Hepatocyte (in vitro differentiated cells): ENCODE measurements around the gene DENND6A. TPM values are rescaled to one million over a fixed set of nuclear protein-coding genes. Genes with fewer than 3 reads are reported as not detected.

Source experiments
- DNase-seq: peaks from one replicate; pipeline ENCODE4 v3.0.0-alpha.2; 2016; ENCODE audit warnings: low spot score
- H2AFZ ChIP-seq: fragments of 200-600 bp; sonication (generic); 2 replicates; pipeline ENCODE4 v1.6.0; 2016; ENCODE audit warnings: antibody characterized with exemption, mild to moderate bottlenecking
- H3K27ac ChIP-seq: fragments of 200-600 bp; sonication (generic); 2 replicates; pipeline ENCODE4 v1.5.1; 2016; ENCODE audit warnings: mild to moderate bottlenecking
- H3K27me3 ChIP-seq: fragments of 200-600 bp; sonication (generic); 2 replicates; pipeline ENCODE4 v1.6.1; 2016
- H3K36me3 ChIP-seq: fragments of 200-600 bp; sonication (generic); replicated peaks from 2 replicates; pipeline ENCODE4 v1.5.1; 2016; ENCODE audit warnings: low read depth; ENCODE audit not compliant: insufficient read depth
- H3K4me1 ChIP-seq: fragments of 200-600 bp; sonication (generic); 2 replicates; pipeline ENCODE4 v1.5.1; 2016; ENCODE audit warnings: mild to moderate bottlenecking, moderate library complexity; ENCODE audit not compliant: insufficient read depth
- H3K4me2 ChIP-seq: fragments of 200-600 bp; sonication (generic); 2 replicates; pipeline ENCODE4 v1.6.0; 2016
- H3K4me3 ChIP-seq: fragments of 200-600 bp; sonication (generic); 2 replicates; pipeline ENCODE4 v1.5.1; 2016; ENCODE audit warnings: mild to moderate bottlenecking
- H3K79me2 ChIP-seq: fragments of 200-600 bp; sonication (generic); 2 replicates; pipeline ENCODE4 v1.6.0; 2017; ENCODE audit warnings: mild to moderate bottlenecking
- H3K9me2 ChIP-seq: fragments of 200-600 bp; sonication (generic); replicated peaks from 2 replicates; pipeline ENCODE4 v1.6.0; 2017; ENCODE audit warnings: mild to moderate bottlenecking; ENCODE audit not compliant: insufficient read depth
- H3K9me3 ChIP-seq: fragments of 200-600 bp; sonication (generic); 2 replicates; pipeline ENCODE4 v1.5.1; 2016; ENCODE audit warnings: low read depth, mild to moderate bottlenecking
- H4K20me1 ChIP-seq: fragments of 200-600 bp; sonication (generic); 2 replicates; pipeline ENCODE4 v1.6.0; 2016; ENCODE audit warnings: mild to moderate bottlenecking; ENCODE audit not compliant: insufficient read depth, poor library complexity, severe bottlenecking
- CTCF ChIP-seq: fragments of 200-600 bp; sonication (generic); IDR thresholded peaks from 2 replicates; pipeline ENCODE4 v1.5.1; 2016; ENCODE audit warnings: antibody characterized with exemption, mild to moderate bottlenecking; ENCODE audit not compliant: poor library complexity
- EZH2 ChIP-seq: fragments of 200-600 bp; sonication (generic); IDR thresholded peaks from 2 replicates; pipeline ENCODE4 v1.6.1; 2016; ENCODE audit warnings: antibody characterized with exemption, mild to moderate bottlenecking, borderline replicate concordance
- EZH2phosphoT487 ChIP-seq: fragments of 200-600 bp; sonication (generic); IDR thresholded peaks from one replicate; pipeline ENCODE4 v1.6.1; 2018; ENCODE audit warnings: antibody characterized with exemption, mild to moderate bottlenecking, low read depth, moderate library complexity; ENCODE audit not compliant: unreplicated experiment, severe bottlenecking
- WGBS: methylation state at CpG from one replicate; pipeline ENCODE4 v1.1.6; 2016; ENCODE audit warnings: low lambda C conversion rate; ENCODE audit errors: missing lambda C conversion rate; 5-methylcytosine and 5-hydroxymethylcytosine counted together
- polyA plus RNA-seq: library from polyadenylated mRNA; unstranded; fragments of >200 nt; fragmentation: Nextera tagmentation; extraction: Ambion mirVana; gene quantifications from 2 replicates; pipeline ENCODE4 v1.2.1, GENCODE V29; 2016
- total RNA-seq: library from RNA; depleted of rRNA; stranded (reverse); fragments of >200 nt; gene quantifications from 2 replicates; pipeline ENCODE4 v1.2.3, GENCODE V29; 2014

The DENND6A gene
- total and polyA plus RNA-seq, 2 experiments from 2014 or later = 6.3 to 19.3 TPM

- Histone ChIP-seq H3K4me3 (no peak overlapping the region), H3K4me2 (no peak overlapping the region), H3K9me3 (no peaks in the 10 kb centered on the region), H2AFZ (no peak overlapping the region), H3K4me1 (no peaks in the 10 kb centered on the region), H4K20me1 (no peaks in the 10 kb centered on the region), H3K27ac (no peak overlapping the region), H3K79me2 (no peaks in the 10 kb centered on the region), H3K36me3 (no peaks in the 10 kb centered on the region), H3K9me2 (no peaks in the 10 kb centered on the region), H3K27me3 (no peaks in the 10 kb centered on the region)
- no peak for TF ChIP-seq CTCF
- no peak for TF ChIP-seq EZH2phosphoT487
- TF ChIP-seq EZH2 = no peak
- 91% methylated on average over 6 of the region's 7 CpGs for WGBS
- no peak for DNase-seq
Observed at GRCh38 chr3:57737840-57738239, 45.0 kb upstream of the DENND6A start.

GRCh38 chr3:57735405-57735804 is 42.5 kb upstream of the DENND6A start:
- H3K4me2 ChIP-seq = no peak overlapping the region
- no peaks in the 10 kb centered on the region for H3K79me2 ChIP-seq
- DNase-seq = no peak
- no peaks in the 10 kb centered on the region for H3K27me3 ChIP-seq
- H3K9me3 ChIP-seq = no peaks in the 10 kb centered on the region
- no peak overlapping the region for H2AFZ ChIP-seq
- no peak overlapping the region for H3K4me3 ChIP-seq
- H3K9me2 ChIP-seq = no peaks in the 10 kb centered on the region
- no peaks in the 10 kb centered on the region for H3K4me1 ChIP-seq
- no peak overlapping the region for H3K27ac ChIP-seq
- H4K20me1 ChIP-seq = no peaks in the 10 kb centered on the region
- WGBS = 78% methylated on average over 2 of the region's 2 CpGs
- no peaks in the 10 kb centered on the region for H3K36me3 ChIP-seq
- no peak for TF ChIP-seq CTCF
- TF ChIP-seq EZH2 = no peak
- no peak for TF ChIP-seq EZH2phosphoT487

GRCh38 chr3:57733790-57734189 is 40.9 kb upstream of the DENND6A start:
- H3K79me2 ChIP-seq = no peaks in the 10 kb centered on the region
- no peak overlapping the region for H2AFZ ChIP-seq
- H3K4me2 ChIP-seq = no peak overlapping the region
- TF ChIP-seq EZH2phosphoT487 (no peak), CTCF (no peak), EZH2 (no peak)
- no peaks in the 10 kb centered on the region for H3K9me2 ChIP-seq
- H3K9me3 ChIP-seq = no peaks in the 10 kb centered on the region
- H4K20me1 ChIP-seq = no peaks in the 10 kb centered on the region
- 90% methylated on average over 2 of the region's 2 CpGs for WGBS
- DNase-seq = no peak
- no peak overlapping the region for H3K27ac ChIP-seq
- no peaks in the 10 kb centered on the region for H3K27me3 ChIP-seq
- no peaks in the 10 kb centered on the region for H3K36me3 ChIP-seq
- H3K4me1 ChIP-seq = no peaks in the 10 kb centered on the region
- no peak overlapping the region for H3K4me3 ChIP-seq

- Histone ChIP-seq H3K4me3 (no peak overlapping the region), H3K4me1 (no peaks in the 10 kb centered on the region), H2AFZ (no peak overlapping the region), H3K79me2 (no peaks in the 10 kb centered on the region), H4K20me1 (no peaks in the 10 kb centered on the region), H3K4me2 (no peak overlapping the region), H3K27me3 (no peaks in the 10 kb centered on the region), H3K36me3 (no peaks in the 10 kb centered on the region), H3K9me2 (no peaks in the 10 kb centered on the region), H3K9me3 (no peaks in the 10 kb centered on the region), H3K27ac (no peak overlapping the region)
- WGBS = 85% methylated on average over 1 of the region's 1 CpG
- no peak for DNase-seq
- no peak for TF ChIP-seq EZH2
- no peak for TF ChIP-seq CTCF
- no peak for TF ChIP-seq EZH2phosphoT487
Observed at GRCh38 chr3:57731311-57731710, 38.4 kb upstream of the DENND6A start.
